Spleen (tissue), 11 donors: ENCODE results near the gene BPIFB2. TPM values are rescaled to one million over a fixed set of nuclear protein-coding genes. Genes with fewer than 3 reads are reported as not detected.

ENCODE experiments used
- DNase-seq: peaks from one replicate; pipeline ENCODE4 v3.0.0-alpha.2; 2020
- H3K27ac ChIP-seq, 8 donors: fragments of 200-600 bp; sonication (generic) in 7 of 8; 1 replicate in 4 of 8; 2 replicates in 4 of 8; pipeline versions ENCODE4 v1.5.0 to v1.8.0; 2016 to 2021; ENCODE audit warnings: inconsistent platforms in 4 of 8, mild to moderate bottlenecking in 4 of 8, moderate library complexity in 1 of 8
- H3K27me3 ChIP-seq, 7 donors: fragments of 200-600 bp; sonication (generic) in 6 of 7; replicated peaks in 1 of 7; 1 replicate in 4 of 7; 2 replicates in 3 of 7; pipeline versions ENCODE4 v1.5.0 to v1.8.0; 2016 to 2021; ENCODE audit warnings: inconsistent platforms in 3 of 7, mild to moderate bottlenecking in 1 of 7
- H3K36me3 ChIP-seq, 6 donors: fragments of 200-600 bp; sonication (generic) in 5 of 6; 1 replicate in 4 of 6; 2 replicates in 2 of 6; pipeline versions ENCODE4 v1.5.0 to v1.8.0; 2016 to 2021; ENCODE audit warnings: inconsistent platforms in 2 of 6
- H3K4me1 ChIP-seq, 6 donors: fragments of 200-600 bp; sonication (generic) in 5 of 6; 1 replicate in 3 of 6; 2 replicates in 3 of 6; pipeline versions ENCODE4 v1.5.0 to v1.8.0; 2016 to 2021; ENCODE audit warnings: inconsistent platforms in 3 of 6
- H3K4me3 ChIP-seq, 8 donors: fragments of 200-600 bp; sonication (generic) in 7 of 8; 1 replicate in 4 of 8; 2 replicates in 4 of 8; pipeline versions ENCODE4 v1.5.0 to v1.8.0; 2016 to 2021; ENCODE audit warnings: inconsistent platforms in 4 of 8, mild to moderate bottlenecking in 4 of 8, moderate library complexity in 2 of 8
- H3K9me3 ChIP-seq, 8 donors: fragments of 200-600 bp; sonication (generic) in 7 of 8; 1 replicate in 4 of 8; 2 replicates in 4 of 8; pipeline versions ENCODE4 v1.5.0 to v1.8.0; 2016 to 2021; ENCODE audit warnings: inconsistent platforms in 4 of 8
- CTCF ChIP-seq, 11 experiments: fragments of 200-600 bp in 7 of 11; fragments of 450-650 bp in 4 of 11; sonication (generic) in 4 of 11; IDR thresholded peaks in 8 of 11; conservative IDR thresholded peaks in 3 of 11; 1 replicate in 7 of 11; 2 replicates in 4 of 11; pipeline versions ENCODE4 v1.4.0 to v1.8.0; 2016 to 2021; ENCODE audit warnings: antibody characterized with exemption in 11 of 11, inconsistent platforms in 4 of 11, mild to moderate bottlenecking in 1 of 11
- POLR2A ChIP-seq, 3 donors: fragments of 450-650 bp; IDR thresholded peaks; one replicate each; pipeline ENCODE4 v1.5.1; 2017; ENCODE audit warnings: antibody characterized with exemption in 3 of 3, mild to moderate bottlenecking in 1 of 3
- POLR2AphosphoS5 ChIP-seq, 3 donors: sonication (generic); formaldehyde crosslinking; IDR thresholded peaks; one replicate each; pipeline ENCODE4 v1.5.1; 2017; ENCODE audit warnings: antibody characterized with exemption in 3 of 3
- WGBS, 5 donors: extraction: QIAGEN DNeasy Blood & Tissue Kit in 3 of 5; methylation state at CpG; one replicate each; pipeline versions ENCODE4 v1.1.5 to v1.1.7; 2013 to 2018; 5-methylcytosine and 5-hydroxymethylcytosine counted together
- intact Hi-C: fragments of 100-400 bp; cut with DNase I; formaldehyde crosslinking; loops from one replicate; pipeline ENCODE4 v1.15.0; 2023; ENCODE audit warnings: low total_unique reads
- polyA plus RNA-seq, 3 donors: library from polyadenylated mRNA; stranded (reverse); fragments of 200-250 nt; gene quantifications; one replicate each; pipeline ENCODE4 v1.2.1, GENCODE V29; 2013
- total RNA-seq, 7 donors: library from RNA; depleted of rRNA in 3 of 7; stranded (reverse); fragments of >200 nt in 3 of 7; fragmentation: NEBNext Ultra II Directional in 4 of 7; extraction: Animal tissue kit (Norgen Biotek cat#: 25700) in 4 of 7; gene quantifications; one replicate each; pipeline versions ENCODE4 v1.1.0 to v1.2.1, GENCODE V29; 2016 to 2021
- donor health status: healthy with polysubstance abuse.
- donor health status: DM: no; HTN: no; CAD: no; lungs with moderate emphysema.
- donor health status: DM: no; HTN: no; CAD: no.
- donor health status: Bipolar disorder and iron deficiency.
- donor health status: healthy.
- donor health status: DM: no; HTN: no; CAD: no.
- donor health status: DM: yes; HTN: yes; CAD: no.

BPIFB2 gene
- total and polyA plus RNA-seq, 10 donors = not detected

- peaks cover 0 to 10% (median 7%) of the 10 kb centered on the region in 6 donors for H3K4me1 ChIP-seq
- H3K27me3 ChIP-seq = no peaks in the 10 kb centered on the region
- H3K9me3 ChIP-seq = peaks cover 0 to 18% (median 10%) of the 10 kb centered on the region in 8 donors
- TF ChIP-seq POLR2A (IDR thresholded peaks at IDR 0.05) = no peak
- no peak for TF ChIP-seq CTCF (IDR thresholded peaks at IDR 0.05 in 8 of 11, conservative IDR thresholded peaks at IDR 0.05 in 3 of 11)
- no peak for TF ChIP-seq POLR2AphosphoS5 (IDR thresholded peaks at IDR 0.05)
- WGBS, 5 donors = 68 to 84% (median 80%) methylated on average over 2 of the region's 2 CpGs
- no peak for DNase-seq
- no peaks in the 10 kb centered on the region for H3K36me3 ChIP-seq
- intact Hi-C loops = no loop called here
- H3K4me3 ChIP-seq = no peak overlapping the region
- H3K27ac ChIP-seq = no peak overlapping the region
Measured at GRCh38 chr20:32997431-32997830, 10.1 kb upstream of the BPIFB2 start.

GRCh38 chr20:32999603-33000250 lies 7.8 kb upstream of the BPIFB2 start:
- no peak overlapping the region for H3K4me3 ChIP-seq
- no peak for TF ChIP-seq POLR2A (IDR thresholded peaks at IDR 0.05)
- TF ChIP-seq POLR2AphosphoS5 (IDR thresholded peaks at IDR 0.05) = no peak
- TF ChIP-seq CTCF (IDR thresholded peaks at IDR 0.05 in 8 of 11, conservative IDR thresholded peaks at IDR 0.05 in 3 of 11) = no peak
- no peaks in the 10 kb centered on the region for H3K27me3 ChIP-seq
- intact Hi-C loops = no loop called here
- no peak overlapping the region for H3K27ac ChIP-seq
- H3K4me1 ChIP-seq = peaks cover 0 to 10% (median 6%) of the 10 kb centered on the region in 6 donors
- H3K36me3 ChIP-seq = no peaks in the 10 kb centered on the region
- DNase-seq = no peak
- 49 to 72% (median 60%) methylated on average over 9 of the region's 9 CpGs for whole genome bisulfite sequencing, 5 donors
- H3K9me3 ChIP-seq = peaks cover 0 to 17% (median 10%) of the 10 kb centered on the region in 8 donors

GRCh38 chr20:33000802-33001466 lies 6.6 kb upstream of the BPIFB2 start:
- peak; percentile 62 for DNase-seq
- no peak overlapping the region for H3K4me3 ChIP-seq
- peaks cover 0 to 10% (median 6%) of the 10 kb centered on the region in 6 donors for H3K4me1 ChIP-seq
- H3K9me3 ChIP-seq = peaks cover 0 to 13% (median 8%) of the 10 kb centered on the region in 8 donors
- 64 to 82% (median 78%) methylated on average over 9 of the region's 9 CpGs for WGBS, 5 donors
- intact Hi-C loops = no loop called here
- H3K27ac ChIP-seq = no peak overlapping the region
- no peaks in the 10 kb centered on the region for H3K27me3 ChIP-seq
- H3K36me3 ChIP-seq = no peaks in the 10 kb centered on the region
- no peak for TF ChIP-seq CTCF (IDR thresholded peaks at IDR 0.05 in 8 of 11, conservative IDR thresholded peaks at IDR 0.05 in 3 of 11)
- TF ChIP-seq POLR2A (IDR thresholded peaks at IDR 0.05) = no peak
- TF ChIP-seq POLR2AphosphoS5 (IDR thresholded peaks at IDR 0.05) = no peak

- Histone ChIP-seq H3K9me3 (peaks cover 0 to 12% (median 8%) of the 10 kb centered on the region in 8 donors), H3K4me3 (no peak overlapping the region), H3K36me3 (no peaks in the 10 kb centered on the region), H3K4me1 (peaks cover 0 to 10% (median 6%) of the 10 kb centered on the region in 6 donors), H3K27ac (no peak overlapping the region), H3K27me3 (no peaks in the 10 kb centered on the region)
- intact Hi-C loops = no loop called here
- DNase-seq = peak; percentile 51
- 87 to 95% (median 90%) methylated on average over 4 to 7 of the region's 7 CpGs for WGBS, 5 donors
- TF ChIP-seq POLR2A (IDR thresholded peaks at IDR 0.05) (no peak), POLR2AphosphoS5 (IDR thresholded peaks at IDR 0.05) (no peak), CTCF (IDR thresholded peaks at IDR 0.05 in 8 of 11, conservative IDR thresholded peaks at IDR 0.05 in 3 of 11) (no peak)
Measured at GRCh38 chr20:33002087-33002808, 5.3 kb upstream of the BPIFB2 start.
